Activated naive CD8-positive, alpha-beta T cell treated with anti-CD3 and anti-CD28 coated beads, Interleukin-2, amount 10 ng/mL, durations not matched to agents 7 days and 5 days (primary cell): ENCODE data around the gene LPO. TPM values are rescaled to one million over a fixed set of nuclear protein-coding genes. Genes with fewer than 3 reads are reported as not detected.
A peak's percentile ranks its signal among the peaks of the same experiment; 100 is the strongest.

Experiments used
- ATAC-seq: fragments of 150-1000 bp; cut with Tn5 transposase; one replicate; pipeline ENCODE4 v1.10.0; 2021; ENCODE audit warnings: low read depth, moderate library complexity
- POLR2A ChIA-PET: fragments of 350-600 bp; sonication (Branson Sonifier 250); formaldehyde crosslinking; loops from one replicate; lab custom pipeline; 2021; ENCODE audit warnings: antibody characterized with exemption; lab: Charles Lee
- DNase-seq: peaks from one replicate; pipeline ENCODE4 v3.0.0; 2021
- H3K27ac Mint-ChIP-seq: one replicate; pipeline ENCODE4 v1.8.0; 2022; ENCODE audit warnings: mild to moderate bottlenecking, mixed read lengths
- H3K27me3 Mint-ChIP-seq: one replicate; pipeline ENCODE4 v1.8.0; 2022; ENCODE audit warnings: mild to moderate bottlenecking, moderate library complexity, mixed read lengths
- H3K36me3 Mint-ChIP-seq: one replicate; pipeline ENCODE4 v1.8.0; 2021; ENCODE audit warnings: mild to moderate bottlenecking, mixed read lengths
- H3K4me1 Mint-ChIP-seq: one replicate; pipeline ENCODE4 v1.8.0; 2021; ENCODE audit warnings: mixed read lengths
- H3K4me3 Mint-ChIP-seq: one replicate; pipeline ENCODE4 v1.8.0; 2022; ENCODE audit warnings: mild to moderate bottlenecking, moderate library complexity, mixed read lengths
- H3K9me3 Mint-ChIP-seq: one replicate; pipeline ENCODE4 v1.8.0; 2021; ENCODE audit warnings: mixed read lengths
- total RNA-seq, 2 experiments: library from RNA; stranded (reverse); gene quantifications; one replicate each; pipeline ENCODE4 v1.2.3, GENCODE V29; 2021

Gene LPO
- total RNA-seq, 2 experiments from 2014 or later, result not detected

GRCh38 chr17:58208344-58208743, 30.0 kb upstream of the LPO start:
- H3K36me3 Mint-ChIP-seq, result peaks cover 14% of the 10 kb centered on the region
- ATAC-seq (no peak), DNase-seq (no peak)
- POLR2A ChIA-PET, result no interaction called here
- peaks cover 10% of the 10 kb centered on the region for H3K4me1 Mint-ChIP-seq
- H3K27ac Mint-ChIP-seq, result no peak overlapping the region
- H3K9me3 Mint-ChIP-seq, result no peaks in the 10 kb centered on the region
- H3K27me3 Mint-ChIP-seq, result no peaks in the 10 kb centered on the region
- no peak overlapping the region for H3K4me3 Mint-ChIP-seq

GRCh38 chr17:58210922-58211321, 27.5 kb upstream of the LPO start:
- POLR2A ChIA-PET, result no interaction called here
- ATAC-seq (no peak), DNase-seq (no peak)
- Mint-ChIP-seq H3K4me1 (peaks cover 10% of the 10 kb centered on the region), H3K27me3 (no peaks in the 10 kb centered on the region), H3K4me3 (no peak overlapping the region), H3K36me3 (peaks cover 14% of the 10 kb centered on the region), H3K9me3 (no peaks in the 10 kb centered on the region), H3K27ac (no peak overlapping the region)

GRCh38 chr17:58215685-58216084, 22.7 kb upstream of the LPO start:
- DNase-seq, result no peak
- POLR2A ChIA-PET, result no interaction called here
- no peak overlapping the region for H3K27ac Mint-ChIP-seq
- H3K4me1 Mint-ChIP-seq, result peaks cover 19% of the 10 kb centered on the region
- H3K36me3 Mint-ChIP-seq, result peaks cover 6% of the 10 kb centered on the region
- H3K27me3 Mint-ChIP-seq, result no peaks in the 10 kb centered on the region
- H3K4me3 Mint-ChIP-seq, result no peak overlapping the region
- no peak for ATAC-seq
- H3K9me3 Mint-ChIP-seq, result no peaks in the 10 kb centered on the region

GRCh38 chr17:58217766-58218165, 20.6 kb upstream of the LPO start:
- POLR2A ChIA-PET, result interaction anchor here (1.0 to 1.6 kb wide), 3 partner anchors 8 to 221 kb away, joined by 3 to 4 read pairs (median 3); no protein-coding TSS in a partner anchor
- DNase-seq (no peak), ATAC-seq (no peak)
- no peaks in the 10 kb centered on the region for H3K36me3 Mint-ChIP-seq
- H3K4me3 Mint-ChIP-seq, result peak overlapping the region; percentile 39
- no peaks in the 10 kb centered on the region for H3K9me3 Mint-ChIP-seq
- H3K27ac Mint-ChIP-seq, result no peak overlapping the region
- H3K27me3 Mint-ChIP-seq, result peaks cover 2% of the 10 kb centered on the region
- peaks cover 14% of the 10 kb centered on the region for H3K4me1 Mint-ChIP-seq

GRCh38 chr17:58219007-58219788, 19.2 kb upstream of the LPO start, which contains the start of gene MKS1:
MKS1 (minus strand) TSS chr17:58219255; CDS start chr17:58219230, 25 bp downstream.
- peaks cover 6% of the 10 kb centered on the region for H3K27me3 Mint-ChIP-seq
- no peaks in the 10 kb centered on the region for H3K36me3 Mint-ChIP-seq
- peak within 1 kb of the TSS; percentile 86 for H3K27ac Mint-ChIP-seq
- H3K9me3 Mint-ChIP-seq, result no peaks in the 10 kb centered on the region
- peak; percentile 96 for DNase-seq
- POLR2A ChIA-PET, result interaction anchor here (0.7 to 1.8 kb wide), 11 partner anchors 9 to 413 kb away, joined by 3 to 10 read pairs (median 4); no protein-coding TSS in a partner anchor
- peak; percentile 100 for ATAC-seq
- peaks cover 16% of the 10 kb centered on the region for H3K4me1 Mint-ChIP-seq
- H3K4me3 Mint-ChIP-seq, result peak within 1 kb of the TSS; percentile 91

- H3K4me3 Mint-ChIP-seq, result peak overlapping the region; percentile 91
- peaks cover 8% of the 10 kb centered on the region for H3K27me3 Mint-ChIP-seq
- no peaks in the 10 kb centered on the region for H3K9me3 Mint-ChIP-seq
- no peak for ATAC-seq
- POLR2A ChIA-PET, result interaction anchor here (0.7 to 1.8 kb wide), 7 partner anchors 28 to 412 kb away, joined by 3 to 10 read pairs (median 4); partner anchors contain the start of gene SUPT4H1
- H3K27ac Mint-ChIP-seq, result peak overlapping the region; percentile 86
- H3K36me3 Mint-ChIP-seq, result no peaks in the 10 kb centered on the region
- H3K4me1 Mint-ChIP-seq, result peaks cover 20% of the 10 kb centered on the region
- no peak for DNase-seq
These were observed 18.6 kb upstream of the LPO start for GRCh38 chr17:58219789-58220183.

GRCh38 chr17:58224315-58224714, 14.1 kb upstream of the LPO start:
- POLR2A ChIA-PET, result no interaction called here
- Mint-ChIP-seq H3K4me3 (no peak overlapping the region), H3K4me1 (peaks cover 13% of the 10 kb centered on the region), H3K9me3 (no peaks in the 10 kb centered on the region), H3K27me3 (peaks cover 16% of the 10 kb centered on the region), H3K27ac (no peak overlapping the region), H3K36me3 (no peaks in the 10 kb centered on the region)
- ATAC-seq, result no peak
- DNase-seq, result no peak

- ATAC-seq, result no peak
- DNase-seq, result no peak
- Mint-ChIP-seq H3K4me3 (no peak overlapping the region), H3K9me3 (no peaks in the 10 kb centered on the region), H3K4me1 (peaks cover 13% of the 10 kb centered on the region), H3K27me3 (peaks cover 27% of the 10 kb centered on the region), H3K27ac (no peak overlapping the region), H3K36me3 (no peaks in the 10 kb centered on the region)
- POLR2A ChIA-PET, result interaction anchor here (1.6 kb wide), 1 partner anchor 9 kb away, joined by 4 read pairs; the partner anchor contains the start of gene MKS1
These were observed 10.7 kb upstream of the LPO start for GRCh38 chr17:58227733-58228132.

- POLR2A ChIA-PET, result interaction anchor here (0.9 to 1.6 kb wide), 2 partner anchors 10 kb away, joined by 3 to 4 read pairs; partner anchors contain the start of genes LPO and MKS1
- Mint-ChIP-seq H3K4me1 (peaks cover 17% of the 10 kb centered on the region), H3K27me3 (peaks cover 25% of the 10 kb centered on the region), H3K36me3 (no peaks in the 10 kb centered on the region), H3K4me3 (no peak overlapping the region), H3K27ac (no peak overlapping the region), H3K9me3 (no peaks in the 10 kb centered on the region)
- ATAC-seq (no peak), DNase-seq (no peak)
These were observed 9.7 kb upstream of the LPO start for GRCh38 chr17:58228679-58229078.

GRCh38 chr17:58229384-58229783, 9.0 kb upstream of the LPO start:
- DNase-seq (no peak), ATAC-seq (no peak)
- H3K9me3 Mint-ChIP-seq, result no peaks in the 10 kb centered on the region
- peaks cover 14% of the 10 kb centered on the region for H3K4me1 Mint-ChIP-seq
- no peak overlapping the region for H3K4me3 Mint-ChIP-seq
- POLR2A ChIA-PET, result interaction anchor here (1.6 kb wide), 1 partner anchor 11 kb away, joined by 4 read pairs; the partner anchor contains the start of gene MKS1
- no peak overlapping the region for H3K27ac Mint-ChIP-seq
- H3K27me3 Mint-ChIP-seq, result peaks cover 28% of the 10 kb centered on the region
- no peaks in the 10 kb centered on the region for H3K36me3 Mint-ChIP-seq

GRCh38 chr17:58229881-58230280, 8.5 kb upstream of the LPO start:
- H3K36me3 Mint-ChIP-seq, result no peaks in the 10 kb centered on the region
- H3K4me1 Mint-ChIP-seq, result peaks cover 12% of the 10 kb centered on the region
- H3K27me3 Mint-ChIP-seq, result peaks cover 27% of the 10 kb centered on the region
- ATAC-seq (no peak), DNase-seq (no peak)
- no peaks in the 10 kb centered on the region for H3K9me3 Mint-ChIP-seq
- POLR2A ChIA-PET, result interaction anchor here (1.2 kb wide), 1 partner anchor 87 kb away, joined by 3 read pairs; no protein-coding TSS in a partner anchor
- H3K27ac Mint-ChIP-seq, result no peak overlapping the region
- no peak overlapping the region for H3K4me3 Mint-ChIP-seq

GRCh38 chr17:58231641-58232040, 6.7 kb upstream of the LPO start:
- no peak for DNase-seq
- Mint-ChIP-seq H3K27me3 (peaks cover 42% of the 10 kb centered on the region), H3K36me3 (no peaks in the 10 kb centered on the region), H3K27ac (no peak overlapping the region), H3K4me3 (no peak overlapping the region), H3K4me1 (peaks cover 12% of the 10 kb centered on the region), H3K9me3 (no peaks in the 10 kb centered on the region)
- POLR2A ChIA-PET, result no interaction called here
- ATAC-seq, result no peak

- ATAC-seq (peak; percentile 50), DNase-seq (no peak)
- POLR2A ChIA-PET, result interaction anchor here (0.5 to 1.1 kb wide), 2 partner anchors 15 to 136 kb away, joined by 3 to 4 read pairs; no protein-coding TSS in a partner anchor
- H3K27me3 Mint-ChIP-seq, result peaks cover 42% of the 10 kb centered on the region
- no peaks in the 10 kb centered on the region for H3K36me3 Mint-ChIP-seq
- peaks cover 12% of the 10 kb centered on the region for H3K4me1 Mint-ChIP-seq
- H3K27ac Mint-ChIP-seq, result no peak overlapping the region
- no peaks in the 10 kb centered on the region for H3K9me3 Mint-ChIP-seq
- H3K4me3 Mint-ChIP-seq, result peak overlapping the region; percentile 36
These were observed 5.7 kb upstream of the LPO start for GRCh38 chr17:58232707-58233156.
